H9 (cell line): ENCODE data around the gene SLAMF7. TPM values are rescaled to one million over a fixed set of nuclear protein-coding genes. Genes with fewer than 3 reads are reported as not detected.

Experiments used
- DNase-seq: peaks from one replicate; pipeline ENCODE4 v3.0.0-alpha.2; 2017
- H2AFZ ChIP-seq: one replicate; pipeline ENCODE4 v1.6.1; 2013; ENCODE audit warnings: mild to moderate bottlenecking, low read length, control low read depth, moderate library complexity
- H2AK5ac ChIP-seq: 2 replicates; pipeline ENCODE4 v1.6.1; 2013; ENCODE audit warnings: low read length, control low read depth, mixed read lengths; ENCODE audit not compliant: insufficient read length
- H2BK120ac ChIP-seq: one replicate; pipeline ENCODE4 v1.6.1; 2013; ENCODE audit warnings: low read depth, mild to moderate bottlenecking, low read length, control low read depth, inconsistent platforms; ENCODE audit not compliant: poor library complexity, severe bottlenecking
- H2BK12ac ChIP-seq: 2 replicates; pipeline ENCODE4 v1.6.1; 2013; ENCODE audit warnings: low read length, control low read depth, mixed read lengths, low read depth; ENCODE audit not compliant: insufficient read length
- H2BK15ac ChIP-seq: 2 replicates; pipeline ENCODE4 v1.6.1; 2013; ENCODE audit warnings: low read depth, low read length, control low read depth
- H2BK20ac ChIP-seq: one replicate; pipeline ENCODE4 v1.6.1; 2013; ENCODE audit warnings: low read depth, mild to moderate bottlenecking, low read length, control low read depth, inconsistent platforms; ENCODE audit not compliant: poor library complexity, severe bottlenecking
- H2BK5ac ChIP-seq: 2 replicates; pipeline ENCODE4 v1.6.1; 2013; ENCODE audit warnings: low read length, control low read depth, mixed read lengths; ENCODE audit not compliant: insufficient read length
- H3K14ac ChIP-seq: 2 replicates; pipeline ENCODE4 v1.6.1; 2013; ENCODE audit warnings: low read length, control low read depth; ENCODE audit not compliant: insufficient read depth
- H3K18ac ChIP-seq: 2 replicates; pipeline ENCODE4 v1.6.1; 2013; ENCODE audit warnings: low read depth, mild to moderate bottlenecking, mixed read lengths, low read length, control low read depth; ENCODE audit not compliant: insufficient read length
- H3K23ac ChIP-seq: 2 replicates; pipeline ENCODE4 v1.6.1; 2013; ENCODE audit warnings: low read length, control low read depth, mixed read lengths, low read depth; ENCODE audit not compliant: insufficient read length
- H3K23me2 ChIP-seq: 2 replicates; pipeline ENCODE4 v1.6.1; 2013; ENCODE audit warnings: low read depth, mild to moderate bottlenecking, mixed read lengths, low read length, control low read depth; ENCODE audit not compliant: insufficient read length, poor library complexity, severe bottlenecking
- H3K27ac ChIP-seq: 2 replicates; pipeline ENCODE4 v1.5.1; 2013; ENCODE audit warnings: low read length, control low read depth, mixed read lengths, low read depth; ENCODE audit not compliant: insufficient read length
- H3K27me3 ChIP-seq: 2 replicates; pipeline ENCODE4 v1.6.1; 2013; ENCODE audit warnings: low read length, control low read depth, inconsistent platforms; ENCODE audit not compliant: insufficient read depth
- H3K4ac ChIP-seq: 2 replicates; pipeline ENCODE4 v1.6.1; 2013; ENCODE audit warnings: low read depth, mild to moderate bottlenecking, control low read depth, inconsistent platforms, low read length, moderate library complexity
- H3K4me1 ChIP-seq: 2 replicates; pipeline ENCODE4 v1.6.1; 2013; ENCODE audit warnings: low read length, control low read depth, inconsistent platforms; ENCODE audit not compliant: insufficient read depth
- H3K4me2 ChIP-seq: 2 replicates; pipeline ENCODE4 v1.6.1; 2013; ENCODE audit warnings: low read length, control low read depth, mixed read lengths; ENCODE audit not compliant: insufficient read length, insufficient read depth
- H3K56ac ChIP-seq: 2 replicates; pipeline ENCODE4 v1.6.1; 2013; ENCODE audit warnings: low read depth, mild to moderate bottlenecking, mixed read lengths, low read length, control low read depth; ENCODE audit not compliant: insufficient read length
- H3K79me1 ChIP-seq: 2 replicates; pipeline ENCODE4 v1.6.1; 2013; ENCODE audit warnings: low read depth, mild to moderate bottlenecking, moderate library complexity, low read length, control low read depth, inconsistent platforms; ENCODE audit not compliant: insufficient read depth, poor library complexity, severe bottlenecking
- H3K79me2 ChIP-seq: 2 replicates; pipeline ENCODE4 v1.6.1; 2013; ENCODE audit warnings: low read length, control low read depth, inconsistent platforms; ENCODE audit not compliant: insufficient read depth
- H3K9ac ChIP-seq: 2 replicates; pipeline ENCODE4 v1.6.1; 2013; ENCODE audit warnings: low read length, control low read depth, mixed read lengths; ENCODE audit not compliant: insufficient read length; ENCODE audit errors: extremely low read depth
- H3K9me3 ChIP-seq: one replicate; pipeline ENCODE4 v1.6.1; 2013; ENCODE audit warnings: low read depth, low read length, inconsistent platforms; ENCODE audit not compliant: control insufficient read depth
- H3T11ph ChIP-seq: one replicate; pipeline ENCODE4 v1.6.1; 2013; ENCODE audit warnings: mild to moderate bottlenecking, low read length, control low read depth, inconsistent platforms
- H4K20me1 ChIP-seq: one replicate; pipeline ENCODE4 v1.6.1; 2013; ENCODE audit not compliant: control insufficient read depth, insufficient read length, insufficient read depth
- H4K5ac ChIP-seq: 2 replicates; pipeline ENCODE4 v1.6.1; 2013; ENCODE audit warnings: low read depth, mild to moderate bottlenecking, mixed read lengths, low read length, control low read depth; ENCODE audit not compliant: insufficient read length
- H4K8ac ChIP-seq: replicated peaks from 2 replicates; pipeline ENCODE4 v1.6.1; 2013; ENCODE audit warnings: low read length, control low read depth, mixed read lengths, low read depth; ENCODE audit not compliant: insufficient read length
- H4K91ac ChIP-seq: 2 replicates; pipeline ENCODE4 v1.6.1; 2013; ENCODE audit warnings: low read depth, mild to moderate bottlenecking, moderate library complexity, mixed read lengths, low read length, control low read depth; ENCODE audit not compliant: insufficient read length
- H3K27ac Mint-ChIP-seq, 3 experiments: 2 replicates in 2 of 3; 3 replicates in 1 of 3; pipeline ENCODE4 v1.8.0; 2020 to 2021; ENCODE audit warnings: mixed read lengths in 3 of 3, mild to moderate bottlenecking in 1 of 3, moderate library complexity in 1 of 3
- H3K27me3 Mint-ChIP-seq: 2 replicates; pipeline ENCODE4 v1.8.0; 2021; ENCODE audit warnings: low read depth, mild to moderate bottlenecking, moderate library complexity, mixed read lengths
- H3K36me3 Mint-ChIP-seq, 3 experiments: 2 replicates in 2 of 3; 3 replicates in 1 of 3; pipeline ENCODE4 v1.8.0; 2020 to 2021; ENCODE audit warnings: low read depth in 3 of 3, mixed read lengths in 3 of 3; ENCODE audit not compliant: insufficient read depth in 1 of 3
- H3K4me1 Mint-ChIP-seq, 2 experiments: 2 replicates each; pipeline ENCODE4 v1.8.0; 2020; ENCODE audit warnings: mixed read lengths in 2 of 2
- H3K4me3 Mint-ChIP-seq, 2 experiments: 2 replicates in 1 of 2; 3 replicates in 1 of 2; pipeline ENCODE4 v1.8.0; 2020 to 2021; ENCODE audit warnings: mild to moderate bottlenecking in 2 of 2, mixed read lengths in 2 of 2, moderate library complexity in 1 of 2
- H3K9me3 Mint-ChIP-seq, 2 experiments: 2 replicates in 1 of 2; 3 replicates in 1 of 2; pipeline ENCODE4 v1.8.0; 2020; ENCODE audit warnings: mild to moderate bottlenecking in 2 of 2, mixed read lengths in 2 of 2, moderate library complexity in 1 of 2
- CTCF ChIP-seq: fragments of 200-600 bp; sonication (generic); conservative IDR thresholded peaks from 3 replicates; pipeline ENCODE4 v1.8.0; 2021; ENCODE audit warnings: antibody characterized with exemption, mild to moderate bottlenecking
- WGBS: extraction: QIAGEN DNeasy Blood & Tissue Kit; methylation state at CpG from one replicate; pipeline ENCODE4 v1.1.7; 2013; ENCODE audit warnings: missing lambda C conversion rate, low lambda C conversion rate, mixed read lengths; ENCODE audit not compliant: insufficient read length; ENCODE audit errors: extremely low coverage; 5-methylcytosine and 5-hydroxymethylcytosine counted together
- total RNA-seq: library from RNA; stranded (reverse); gene quantifications from 2 replicates; pipeline ENCODE4 v1.2.1, GENCODE V29; 2021

Gene SLAMF7
- total RNA-seq, 1 experiment from 2014 or later = not detected

- Histone ChIP-seq H3K79me1 (no peaks in the 10 kb centered on the region), H4K91ac (no peak overlapping the region), H3K23me2 (no peaks in the 10 kb centered on the region), H2BK12ac (no peak overlapping the region), H3K9ac (no peak overlapping the region), H3K4ac (no peak overlapping the region), H4K20me1 (no peaks in the 10 kb centered on the region), H2BK15ac (no peak overlapping the region), H2BK120ac (no peak overlapping the region), H3T11ph (no peak overlapping the region), H3K56ac (no peak overlapping the region), H3K27ac (no peak overlapping the region), H3K27me3 (no peaks in the 10 kb centered on the region), H4K5ac (no peak overlapping the region), H3K4me2 (no peak overlapping the region), H3K14ac (no peak overlapping the region), H3K18ac (no peak overlapping the region), H2AFZ (no peak overlapping the region), H2BK5ac (no peak overlapping the region), H4K8ac (no peak overlapping the region), H2BK20ac (no peak overlapping the region), H3K23ac (no peak overlapping the region), H3K4me1 (no peaks in the 10 kb centered on the region), H2AK5ac (no peak overlapping the region), H3K79me2 (no peaks in the 10 kb centered on the region), H3K9me3 (no peaks in the 10 kb centered on the region)
- no CpG with 5 or more reads among the region's 2 CpGs for WGBS
- Mint-ChIP-seq H3K27me3 (peaks cover 1% of the 10 kb centered on the region; the same call in 1 of the 2 replicates), H3K4me3 (no peak overlapping the region), H3K27ac (no peak overlapping the region), H3K36me3 (no peaks in the 10 kb centered on the region), H3K9me3 (no peaks in the 10 kb centered on the region), H3K4me1 (no peaks in the 10 kb centered on the region)
- TF ChIP-seq CTCF = no peak
- no peak for DNase-seq
Observed at GRCh38 chr1:160711276-160711601, 27.8 kb upstream of the SLAMF7 start.
